ENCODE results near the gene HOXD1.

HOXD1 gene

GRCh38 chr2:176174824-176175708 is 13.4 kb upstream of the HOXD1 start:
- FAIRE-seq (no peak), DNase-seq (ENCODE audit: insufficient read length, low spot score) (no peak)
- TF ChIP-seq, protein P1, sequence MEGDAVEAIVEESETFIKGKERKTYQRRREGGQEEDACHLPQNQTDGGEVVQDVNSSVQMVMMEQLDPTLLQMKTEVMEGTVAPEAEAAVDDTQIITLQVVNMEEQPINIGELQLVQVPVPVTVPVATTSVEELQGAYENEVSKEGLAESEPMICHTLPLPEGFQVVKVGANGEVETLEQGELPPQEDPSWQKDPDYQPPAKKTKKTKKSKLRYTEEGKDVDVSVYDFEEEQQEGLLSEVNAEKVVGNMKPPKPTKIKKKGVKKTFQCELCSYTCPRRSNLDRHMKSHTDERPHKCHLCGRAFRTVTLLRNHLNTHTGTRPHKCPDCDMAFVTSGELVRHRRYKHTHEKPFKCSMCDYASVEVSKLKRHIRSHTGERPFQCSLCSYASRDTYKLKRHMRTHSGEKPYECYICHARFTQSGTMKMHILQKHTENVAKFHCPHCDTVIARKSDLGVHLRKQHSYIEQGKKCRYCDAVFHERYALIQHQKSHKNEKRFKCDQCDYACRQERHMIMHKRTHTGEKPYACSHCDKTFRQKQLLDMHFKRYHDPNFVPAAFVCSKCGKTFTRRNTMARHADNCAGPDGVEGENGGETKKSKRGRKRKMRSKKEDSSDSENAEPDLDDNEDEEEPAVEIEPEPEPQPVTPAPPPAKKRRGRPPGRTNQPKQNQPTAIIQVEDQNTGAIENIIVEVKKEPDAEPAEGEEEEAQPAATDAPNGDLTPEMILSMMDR (IDR thresholded peaks at IDR 0.05; ENCODE audit: insufficient read depth, missing control alignments) = no peak

GRCh38 chr2:176175709-176176607 is 12.5 kb upstream of the HOXD1 start:
- TF ChIP-seq, protein P1 (IDR thresholded peaks at IDR 0.05; ENCODE audit: insufficient read depth, missing control alignments) = no peak
- FAIRE-seq (no peak), DNase-seq (ENCODE audit: insufficient read length, low spot score) (no peak)

- DNase-seq (ENCODE audit: insufficient read length, low spot score) (peak; percentile 37), FAIRE-seq (no peak)
- TF ChIP-seq, protein P1 (IDR thresholded peaks at IDR 0.05; ENCODE audit: insufficient read depth, missing control alignments) = no peak
These were observed 10.9 kb upstream of the HOXD1 start for GRCh38 chr2:176177580-176178037.

GRCh38 chr2:176178038-176178756 is 10.3 kb upstream of the HOXD1 start:
- no peak for DNase-seq (ENCODE audit: insufficient read length, low spot score)
- no peak for FAIRE-seq
- TF ChIP-seq, protein P1 (IDR thresholded peaks at IDR 0.05; ENCODE audit: insufficient read depth, missing control alignments) = no peak

DNA sequence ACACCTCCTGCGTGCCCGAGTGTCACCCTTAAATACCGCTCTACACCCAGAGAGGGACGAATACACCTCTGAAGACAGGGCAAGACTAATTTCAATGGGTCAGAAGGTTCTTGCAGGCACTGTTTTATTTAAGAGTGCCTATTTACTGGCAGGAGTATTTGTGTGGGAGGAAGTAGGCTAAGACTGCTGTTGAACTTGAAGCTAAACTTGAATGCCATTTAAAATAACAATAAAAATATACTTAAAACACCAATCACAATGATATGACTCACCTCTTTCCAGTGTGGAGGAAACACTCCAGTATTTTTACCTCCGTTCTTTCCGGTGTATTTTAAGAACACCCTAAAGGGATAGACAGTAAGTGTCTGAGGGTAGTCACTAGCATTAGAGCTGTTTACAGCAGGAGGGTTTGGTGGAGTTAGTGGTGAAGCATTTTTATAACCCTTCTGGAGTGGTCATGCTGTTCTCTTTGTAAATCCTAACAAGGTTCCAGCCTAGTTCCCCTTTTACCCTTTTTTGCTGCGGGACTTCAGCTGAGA is 9.6 kb upstream of the HOXD1 start:
- FAIRE-seq (no peak), DNase-seq (ENCODE audit: insufficient read length, low spot score) (no peak)
- TF ChIP-seq, protein P1 (IDR thresholded peaks at IDR 0.05; ENCODE audit: insufficient read depth, missing control alignments) = no peak

- no peak for DNase-seq (ENCODE audit: insufficient read length, low spot score)
- FAIRE-seq = no peak
- TF ChIP-seq, protein P1 (IDR thresholded peaks at IDR 0.05; ENCODE audit: insufficient read depth, missing control alignments) = no peak
These were observed 6.9 kb upstream of the HOXD1 start for GRCh38 chr2:176181551-176181950.
